IMR-90 (cell line): ENCODE measurements around the gene GPRC5C. TPM values are rescaled to one million over a fixed set of nuclear protein-coding genes. Genes with fewer than 3 reads are reported as not detected.

Experiments
- ATAC-seq: fragments of 200-7000 bp; cut with Tn5 transposase; 2 replicates; pipeline ENCODE4 v1.9.1; 2020; ENCODE audit warnings: low read depth, mild to moderate bottlenecking, moderate library complexity
- BruUV-seq: library from RNA; stranded (reverse); fragments of 400-500 nt; replicated peaks from 2 replicates; lab custom pipeline; 2021; lab: Mats Ljungman, UMichigan
- CTCF ChIA-PET: fragments of 300-600 bp; formaldehyde crosslinking; extraction: SDS; loops from one replicate; lab custom pipeline; 2021; ENCODE audit warnings: antibody characterized with exemption; lab: Yijun Ruan, JAX
- POLR2A ChIA-PET: fragments of 300-600 bp; sonication (Branson Sonifier 250); formaldehyde crosslinking; loops from one replicate; lab custom pipeline; 2022; ENCODE audit warnings: antibody characterized with exemption; ENCODE audit not compliant: unreplicated experiment; lab: Charles Lee
- DNase-seq: peaks from one replicate; pipeline ENCODE4 v3.0.0; 2013
- H2AFZ ChIP-seq: replicated peaks from 2 replicates; pipeline ENCODE3; 2013; ENCODE audit warnings: low read length, mild to moderate bottlenecking; ENCODE audit not compliant: poor library complexity
- H2AK5ac ChIP-seq: 2 replicates; pipeline ENCODE4 v1.6.1; 2013; ENCODE audit warnings: low read depth, low read length, inconsistent platforms
- H2AK9ac ChIP-seq: replicated peaks from 2 replicates; pipeline ENCODE3; 2013; ENCODE audit warnings: mild to moderate bottlenecking, low read depth, low read length, moderate library complexity; ENCODE audit not compliant: poor library complexity
- H2BK120ac ChIP-seq: 2 replicates; pipeline ENCODE4 v1.6.1; 2013; ENCODE audit warnings: low read depth, low read length, inconsistent platforms
- H2BK15ac ChIP-seq: 3 replicates; pipeline ENCODE4 v1.6.1; 2013; ENCODE audit warnings: low read depth, low read length, inconsistent platforms
- H2BK20ac ChIP-seq: 2 replicates; pipeline ENCODE4 v1.6.1; 2013; ENCODE audit warnings: low read depth, mild to moderate bottlenecking, inconsistent platforms, low read length, moderate library complexity
- H2BK5ac ChIP-seq: 2 replicates; pipeline ENCODE4 v1.6.1; 2013; ENCODE audit warnings: mild to moderate bottlenecking, low read depth, low read length, inconsistent platforms; ENCODE audit not compliant: poor library complexity, severe bottlenecking
- H3K14ac ChIP-seq: replicated peaks from 2 replicates; pipeline ENCODE4 v1.6.1; 2013; ENCODE audit warnings: low read depth, low read length, inconsistent platforms
- H3K18ac ChIP-seq: 2 replicates; pipeline ENCODE4 v1.6.1; 2013; ENCODE audit warnings: low read depth, low read length, control low read depth
- H3K23ac ChIP-seq: 2 replicates; pipeline ENCODE4 v1.6.1; 2013; ENCODE audit warnings: low read depth, low read length, inconsistent platforms
- H3K27ac ChIP-seq: 2 replicates; pipeline ENCODE4 v1.5.1; 2013; ENCODE audit warnings: mild to moderate bottlenecking, control low read depth, low read length; ENCODE audit not compliant: insufficient read depth
- H3K27me3 ChIP-seq: 2 replicates; pipeline ENCODE4 v1.6.1; 2013; ENCODE audit warnings: low read length; ENCODE audit not compliant: control insufficient read depth, insufficient read depth
- H3K36me3 ChIP-seq: 2 replicates; pipeline ENCODE4 v1.6.1; 2013; ENCODE audit warnings: low read length, mixed read lengths; ENCODE audit not compliant: control insufficient read depth, insufficient read depth
- H3K4ac ChIP-seq: 2 replicates; pipeline ENCODE4 v1.6.1; 2013; ENCODE audit warnings: low read depth, low read length, inconsistent platforms
- H3K4me1 ChIP-seq: 2 replicates; pipeline ENCODE4 v1.6.1; 2013; ENCODE audit warnings: low read length, mixed read lengths; ENCODE audit not compliant: control insufficient read depth, insufficient read depth
- H3K4me2 ChIP-seq: 2 replicates; pipeline ENCODE4 v1.6.1; 2013; ENCODE audit warnings: low read depth, mild to moderate bottlenecking, control low read depth, low read length, moderate library complexity
- H3K4me3 ChIP-seq: 2 replicates; pipeline ENCODE4 v1.5.1; 2013; ENCODE audit warnings: low read depth, mild to moderate bottlenecking, control low read depth, low read length, moderate library complexity; ENCODE audit not compliant: insufficient read depth
- H3K56ac ChIP-seq: 2 replicates; pipeline ENCODE4 v1.6.1; 2013; ENCODE audit warnings: low read length, inconsistent platforms; ENCODE audit not compliant: insufficient read depth; ENCODE audit errors: extremely low read depth
- H3K79me1 ChIP-seq, 2 experiments: 2 replicates each; pipeline ENCODE4 v1.6.1; 2013; ENCODE audit warnings: low read length in 2 of 2, inconsistent platforms in 1 of 2, low read depth in 1 of 2
- H3K9ac ChIP-seq: 2 replicates; pipeline ENCODE4 v1.6.1; 2013; ENCODE audit warnings: low read depth, low read length, control low read depth
- H3K9me1 ChIP-seq: 2 replicates; pipeline ENCODE4 v1.6.1; 2013; ENCODE audit warnings: low read length, inconsistent platforms; ENCODE audit not compliant: insufficient read depth
- H3K9me3 ChIP-seq: 2 replicates; pipeline ENCODE4 v1.6.1; 2013; ENCODE audit warnings: low read length; ENCODE audit not compliant: control insufficient read depth, insufficient read depth
- H4K20me1 ChIP-seq: 2 replicates; pipeline ENCODE4 v1.6.1; 2013; ENCODE audit warnings: low read length, inconsistent platforms; ENCODE audit not compliant: insufficient read depth
- H4K5ac ChIP-seq: 2 replicates; pipeline ENCODE4 v1.6.1; 2013; ENCODE audit warnings: mild to moderate bottlenecking, low read depth, low read length, control low read depth
- H4K8ac ChIP-seq, 2 experiments: 2 replicates each; pipeline ENCODE4 v1.6.1; 2013; ENCODE audit warnings: low read depth in 2 of 2, low read length in 2 of 2, control low read depth in 1 of 2, inconsistent platforms in 1 of 2
- H4K91ac ChIP-seq: 2 replicates; pipeline ENCODE4 v1.6.1; 2013; ENCODE audit warnings: low read depth, low read length, inconsistent platforms; ENCODE audit not compliant: insufficient read depth
- MXI1 ChIP-seq: IDR thresholded peaks from 2 replicates; pipeline ENCODE4 v1.6.1; 2012; ENCODE audit warnings: low read depth, mild to moderate bottlenecking, low read length, moderate library complexity, borderline replicate concordance
- NFE2L2 ChIP-seq: fragments of 150-350 bp; IDR thresholded peaks from 2 replicates; pipeline ENCODE4 v1.6.1; 2016; ENCODE audit warnings: low read depth, mild to moderate bottlenecking, low read length
- POLR2A ChIP-seq: IDR thresholded peaks from 2 replicates; pipeline ENCODE4 v1.6.1; 2012; ENCODE audit warnings: mild to moderate bottlenecking, low read depth, low read length
- RAD21 ChIP-seq: IDR thresholded peaks from 2 replicates; pipeline ENCODE4 v1.6.1; 2012; ENCODE audit warnings: low read length, improper control_type of control experiment
- WGBS, 2 experiments: methylation state at CpG; one replicate each; pipeline versions ENCODE4 v1.1.5 to v1.1.7; 2013; ENCODE audit warnings: missing lambda C conversion rate in 2 of 2; ENCODE audit not compliant: insufficient read length in 1 of 2; ENCODE audit errors: extremely low coverage in 2 of 2; 5-methylcytosine and 5-hydroxymethylcytosine counted together
- dilution Hi-C: fragments of 300-500 bp; cut with HindIII; formaldehyde crosslinking; loops from one replicate; pipeline ENCODE4 v1.14.3; 2018; ENCODE audit warnings: low sequenced_read_pairs; ENCODE audit not compliant: unreplicated experiment
- in situ Hi-C: fragments of 300-500 bp; cut with MboI; formaldehyde crosslinking; loops from 3 replicates; pipeline ENCODE4 v1.14.3; 2019; ENCODE audit warnings: low sequenced_read_pairs, inconsistent platforms, mixed read lengths
- intact Hi-C: fragments of 100-400 bp; cut with micrococcal nuclease; formaldehyde crosslinking; loops from 2 replicates; pipeline ENCODE4 v1.10.0; 2022
- polyA plus RNA-seq, 3 experiments: library from polyadenylated mRNA; depleted of rRNA; stranded (reverse); fragments of >200 nt; gene quantifications; 2 replicates each; pipeline ENCODE4 v1.2.3, GENCODE V29; 2012; ENCODE audit warnings: low replicate concordance in 1 of 3
- total RNA-seq: library from RNA; depleted of rRNA; stranded (reverse); fragments of >200 nt; gene quantifications from 2 replicates; pipeline ENCODE4 v1.2.3, GENCODE V29; 2012
- TF ChIP-seq, protein P1 (sequence below): conservative IDR thresholded peaks from 2 replicates; pipeline ENCODE4 v1.5.1; 2012; ENCODE audit warnings: mild to moderate bottlenecking, low read depth, low read length, improper control_type of control experiment
- TF ChIP-seq, protein P2 (sequence below): fragments of 150-350 bp; IDR thresholded peaks from 2 replicates; pipeline ENCODE4 v1.6.1; 2016; ENCODE audit warnings: low read depth, mild to moderate bottlenecking, low read length, moderate library complexity, borderline replicate concordance

GPRC5C gene
- total and polyA plus RNA-seq, 2 of the 4 experiments (the other 2 are of a cell fraction) = not detected

DNA sequence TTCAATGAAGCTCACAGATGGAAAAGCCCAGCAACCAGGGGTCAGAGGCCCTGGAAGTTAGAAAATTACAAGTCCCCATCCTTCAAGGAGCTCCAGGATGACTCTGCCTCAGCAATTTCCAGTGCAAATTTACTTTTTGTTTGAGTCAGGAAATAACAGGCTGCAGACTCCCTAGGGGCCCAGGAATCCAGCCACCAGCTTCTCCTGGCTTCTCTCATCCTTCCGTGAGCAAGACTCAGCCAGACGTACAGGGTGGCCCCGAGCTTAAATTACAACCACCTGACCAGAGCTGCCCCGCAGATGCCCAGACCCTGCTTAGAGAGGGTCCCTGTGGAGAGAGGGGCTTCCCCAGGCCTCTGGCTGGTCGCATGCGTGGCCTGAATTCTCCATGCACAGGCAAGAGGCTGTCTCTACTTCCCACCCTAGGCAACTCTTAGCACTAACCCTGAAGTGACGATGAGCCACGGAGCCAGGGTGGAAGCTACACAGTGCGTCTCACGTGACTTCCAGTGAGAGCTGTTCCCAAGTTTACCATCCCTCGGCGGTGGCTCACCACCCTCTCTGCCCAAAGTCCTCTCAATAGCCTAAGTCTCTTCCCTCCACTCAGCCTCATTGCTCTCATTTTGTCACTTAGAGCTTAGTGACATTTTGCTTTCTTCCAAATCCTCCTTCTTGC, 37.5 kb upstream of the GPRC5C start:
- Histone ChIP-seq H4K8ac (no peak overlapping the region), H3K56ac (no peak overlapping the region), H3K4ac (no peak overlapping the region), H3K4me2 (no peak overlapping the region), H2BK15ac (no peak overlapping the region), H3K9ac (no peak overlapping the region), H3K18ac (no peak overlapping the region), H4K5ac (no peak overlapping the region), H3K23ac (no peak overlapping the region), H2BK120ac (no peak overlapping the region), H3K9me1 (no peaks in the 10 kb centered on the region), H3K14ac (no peak overlapping the region), H2AK5ac (no peak overlapping the region), H2AK9ac (no peak overlapping the region), H4K91ac (no peak overlapping the region), H2BK5ac (no peak overlapping the region), H3K9me3 (peaks cover 17% of the 10 kb centered on the region), H3K79me1 (no peaks in the 10 kb centered on the region), H3K4me1 (no peaks in the 10 kb centered on the region), H3K4me3 (no peak overlapping the region), H4K20me1 (no peaks in the 10 kb centered on the region), H2AFZ (no peak overlapping the region), H3K36me3 (no peaks in the 10 kb centered on the region), H3K27ac (no peak overlapping the region), H2BK20ac (no peak overlapping the region), H3K27me3 (no peaks in the 10 kb centered on the region)
- in situ Hi-C loops (no loop called here), dilution Hi-C loops (no loop called here), intact Hi-C loops (no loop called here)
- BruUV-seq = no TSS peak
- ATAC-seq = no peak
- no peak for DNase-seq
- no peak for TF ChIP-seq NFE2L2
- TF ChIP-seq, protein P1, sequence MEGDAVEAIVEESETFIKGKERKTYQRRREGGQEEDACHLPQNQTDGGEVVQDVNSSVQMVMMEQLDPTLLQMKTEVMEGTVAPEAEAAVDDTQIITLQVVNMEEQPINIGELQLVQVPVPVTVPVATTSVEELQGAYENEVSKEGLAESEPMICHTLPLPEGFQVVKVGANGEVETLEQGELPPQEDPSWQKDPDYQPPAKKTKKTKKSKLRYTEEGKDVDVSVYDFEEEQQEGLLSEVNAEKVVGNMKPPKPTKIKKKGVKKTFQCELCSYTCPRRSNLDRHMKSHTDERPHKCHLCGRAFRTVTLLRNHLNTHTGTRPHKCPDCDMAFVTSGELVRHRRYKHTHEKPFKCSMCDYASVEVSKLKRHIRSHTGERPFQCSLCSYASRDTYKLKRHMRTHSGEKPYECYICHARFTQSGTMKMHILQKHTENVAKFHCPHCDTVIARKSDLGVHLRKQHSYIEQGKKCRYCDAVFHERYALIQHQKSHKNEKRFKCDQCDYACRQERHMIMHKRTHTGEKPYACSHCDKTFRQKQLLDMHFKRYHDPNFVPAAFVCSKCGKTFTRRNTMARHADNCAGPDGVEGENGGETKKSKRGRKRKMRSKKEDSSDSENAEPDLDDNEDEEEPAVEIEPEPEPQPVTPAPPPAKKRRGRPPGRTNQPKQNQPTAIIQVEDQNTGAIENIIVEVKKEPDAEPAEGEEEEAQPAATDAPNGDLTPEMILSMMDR = no peak
- no peak for TF ChIP-seq MXI1
- TF ChIP-seq POLR2A = no peak
- TF ChIP-seq, protein P2, sequence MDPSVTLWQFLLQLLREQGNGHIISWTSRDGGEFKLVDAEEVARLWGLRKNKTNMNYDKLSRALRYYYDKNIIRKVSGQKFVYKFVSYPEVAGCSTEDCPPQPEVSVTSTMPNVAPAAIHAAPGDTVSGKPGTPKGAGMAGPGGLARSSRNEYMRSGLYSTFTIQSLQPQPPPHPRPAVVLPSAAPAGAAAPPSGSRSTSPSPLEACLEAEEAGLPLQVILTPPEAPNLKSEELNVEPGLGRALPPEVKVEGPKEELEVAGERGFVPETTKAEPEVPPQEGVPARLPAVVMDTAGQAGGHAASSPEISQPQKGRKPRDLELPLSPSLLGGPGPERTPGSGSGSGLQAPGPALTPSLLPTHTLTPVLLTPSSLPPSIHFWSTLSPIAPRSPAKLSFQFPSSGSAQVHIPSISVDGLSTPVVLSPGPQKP = no peak
- no peak for TF ChIP-seq RAD21
- CTCF ChIA-PET = no interaction called here
- POLR2A ChIA-PET = no interaction called here
- 57% methylated on average over 4 of the region's 12 CpGs; no CpG with 5 or more reads in 1 of the 2 experiments for WGBS, 2 experiments
